Measurements from ENCODE around the gene UMODL1.
"Not testable (repeated sequence)": the region's sequence is repeated elsewhere in the genome, so short reads cannot be mapped to it uniquely, and the experiment has no call there.

DNA sequence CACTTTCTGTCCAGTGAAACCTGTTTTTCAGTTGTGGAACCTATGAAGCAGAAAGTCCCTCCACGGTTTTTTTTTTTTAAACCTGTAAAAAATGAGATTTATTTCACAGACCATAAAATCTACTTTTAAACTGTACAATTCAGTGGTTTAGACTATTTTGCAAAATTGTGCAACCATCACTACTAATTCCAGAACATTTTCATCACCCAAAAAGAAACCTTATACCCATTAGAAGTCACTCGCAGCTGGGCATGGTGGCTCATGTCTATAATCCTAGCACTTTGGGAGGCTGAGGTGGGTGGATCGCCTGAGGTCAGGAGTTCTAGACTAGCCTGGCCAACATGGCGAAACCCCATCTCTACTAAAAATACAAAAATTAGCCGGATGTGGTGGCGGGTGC lies 45.4 kb downstream of the UMODL1 start:
- TF ChIP-seq, protein P1, sequence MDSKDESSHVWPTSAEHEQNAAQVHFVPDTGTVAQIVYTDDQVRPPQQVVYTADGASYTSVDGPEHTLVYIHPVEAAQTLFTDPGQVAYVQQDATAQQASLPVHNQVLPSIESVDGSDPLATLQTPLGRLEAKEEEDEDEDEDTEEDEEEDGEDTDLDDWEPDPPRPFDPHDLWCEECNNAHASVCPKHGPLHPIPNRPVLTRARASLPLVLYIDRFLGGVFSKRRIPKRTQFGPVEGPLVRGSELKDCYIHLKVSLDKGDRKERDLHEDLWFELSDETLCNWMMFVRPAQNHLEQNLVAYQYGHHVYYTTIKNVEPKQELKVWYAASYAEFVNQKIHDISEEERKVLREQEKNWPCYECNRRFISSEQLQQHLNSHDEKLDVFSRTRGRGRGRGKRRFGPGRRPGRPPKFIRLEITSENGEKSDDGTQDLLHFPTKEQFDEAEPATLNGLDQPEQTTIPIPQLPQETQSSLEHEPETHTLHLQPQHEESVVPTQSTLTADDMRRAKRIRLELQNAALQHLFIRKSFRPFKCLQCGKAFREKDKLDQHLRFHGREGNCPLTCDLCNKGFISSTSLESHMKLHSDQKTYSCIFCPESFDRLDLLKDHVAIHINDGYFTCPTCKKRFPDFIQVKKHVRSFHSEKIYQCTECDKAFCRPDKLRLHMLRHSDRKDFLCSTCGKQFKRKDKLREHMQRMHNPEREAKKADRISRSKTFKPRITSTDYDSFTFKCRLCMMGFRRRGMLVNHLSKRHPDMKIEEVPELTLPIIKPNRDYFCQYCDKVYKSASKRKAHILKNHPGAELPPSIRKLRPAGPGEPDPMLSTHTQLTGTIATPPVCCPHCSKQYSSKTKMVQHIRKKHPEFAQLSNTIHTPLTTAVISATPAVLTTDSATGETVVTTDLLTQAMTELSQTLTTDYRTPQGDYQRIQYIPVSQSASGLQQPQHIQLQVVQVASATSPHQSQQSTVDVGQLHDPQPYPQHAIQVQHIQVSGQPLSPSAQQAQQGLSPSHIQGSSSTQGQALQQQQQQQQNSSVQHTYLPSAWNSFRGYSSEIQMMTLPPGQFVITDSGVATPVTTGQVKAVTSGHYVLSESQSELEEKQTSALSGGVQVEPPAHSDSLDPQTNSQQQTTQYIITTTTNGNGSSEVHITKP (tag by site-specific recombination; IDR thresholded peaks at IDR 0.05) = not testable (repeated sequence)
- not testable (repeated sequence) for TF ChIP-seq ZNF24 (tag by site-specific recombination; IDR thresholded peaks at IDR 0.05)

Measured in HEK293 (cell line).